Activated B cell treated with CpG ODN at 0.5 μM for 24 hours (primary cell): ENCODE measurements around the gene CNTNAP2. TPM values are rescaled to one million over a fixed set of nuclear protein-coding genes. Genes with fewer than 3 reads are reported as not detected.
"Not testable (repeated sequence)": the region's sequence is repeated elsewhere in the genome, so short reads cannot be mapped to it uniquely, and the experiment has no call there.

Experiments used
- ATAC-seq: fragments of 200-7000 bp; cut with Tn5 transposase; one replicate; pipeline ENCODE4 v1.10.0; 2021; ENCODE audit warnings: low read depth, mild to moderate bottlenecking, moderate library complexity
- CTCF ChIA-PET: fragments of 350-600 bp; sonication (Branson Sonifier 250); formaldehyde crosslinking; loops from one replicate; lab custom pipeline; 2021; ENCODE audit warnings: antibody characterized with exemption; lab: Charles Lee
- POLR2A ChIA-PET: fragments of 350-600 bp; sonication (Branson Sonifier 250); formaldehyde crosslinking; loops from one replicate; lab custom pipeline; 2021; ENCODE audit warnings: antibody characterized with exemption; lab: Charles Lee
- DNase-seq: peaks from one replicate; pipeline ENCODE4 v3.0.0; 2022
- H3K27ac Mint-ChIP-seq: one replicate; pipeline ENCODE4 v1.8.0; 2020; ENCODE audit warnings: mixed read lengths
- H3K27me3 Mint-ChIP-seq: one replicate; pipeline ENCODE4 v1.8.0; 2021; ENCODE audit warnings: mixed read lengths
- H3K36me3 Mint-ChIP-seq: one replicate; pipeline ENCODE4 v1.8.0; 2021; ENCODE audit warnings: low read depth, mixed read lengths
- H3K4me1 Mint-ChIP-seq: one replicate; pipeline ENCODE4 v1.8.0; 2021; ENCODE audit warnings: mixed read lengths
- H3K4me3 Mint-ChIP-seq: one replicate; pipeline ENCODE4 v1.8.0; 2020; ENCODE audit warnings: mild to moderate bottlenecking, mixed read lengths
- H3K9me3 Mint-ChIP-seq: one replicate; pipeline ENCODE4 v1.8.0; 2020; ENCODE audit warnings: mixed read lengths
- CTCF ChIP-seq: fragments of 200-600 bp; IDR thresholded peaks from one replicate; pipeline ENCODE4 v1.8.0; 2022; ENCODE audit warnings: antibody characterized with exemption, mild to moderate bottlenecking
- intact Hi-C: fragments of 100-400 bp; cut with micrococcal nuclease; formaldehyde crosslinking; loops from one replicate; pipeline ENCODE4 v1.15.1; 2024
- total RNA-seq: library from RNA; stranded (reverse); gene quantifications from 2 replicates; pipeline ENCODE4 v1.2.3, GENCODE V29; 2022

Gene CNTNAP2
- total RNA-seq, 1 donor from 2014 or later: 0.84 TPM

GRCh38 chr7:147777309-147777708, 1660.7 kb downstream of the CNTNAP2 start:
- no peak overlapping the region for H3K4me3 Mint-ChIP-seq
- CTCF ChIA-PET: no interaction called here
- ATAC-seq (no peak), DNase-seq (no peak)
- intact Hi-C loops: no loop called here
- POLR2A ChIA-PET: no interaction called here
- no peak overlapping the region for H3K27ac Mint-ChIP-seq
- H3K27me3 Mint-ChIP-seq: no peaks in the 10 kb centered on the region
- no peak for TF ChIP-seq CTCF
- H3K36me3 Mint-ChIP-seq: no peaks in the 10 kb centered on the region
- no peaks in the 10 kb centered on the region for H3K4me1 Mint-ChIP-seq
- H3K9me3 Mint-ChIP-seq: peaks cover 3% of the 10 kb centered on the region

- intact Hi-C loops: no loop called here
- Mint-ChIP-seq H3K27me3 (no peaks in the 10 kb centered on the region), H3K27ac (no peak overlapping the region), H3K9me3 (peaks cover under 1% of the 10 kb centered on the region), H3K4me3 (no peak overlapping the region), H3K4me1 (no peaks in the 10 kb centered on the region), H3K36me3 (no peaks in the 10 kb centered on the region)
- CTCF ChIA-PET: no interaction called here
- no peak for TF ChIP-seq CTCF
- POLR2A ChIA-PET: no interaction called here
- ATAC-seq: no peak
- no peak for DNase-seq
These were observed 1663.3 kb downstream of the CNTNAP2 start for GRCh38 chr7:147779949-147780348.

GRCh38 chr7:147796581-147796980, 1680.0 kb downstream of the CNTNAP2 start:
- H3K36me3 Mint-ChIP-seq: no peaks in the 10 kb centered on the region
- no peak for TF ChIP-seq CTCF
- no peaks in the 10 kb centered on the region for H3K27me3 Mint-ChIP-seq
- peaks cover 4% of the 10 kb centered on the region for H3K9me3 Mint-ChIP-seq
- ATAC-seq (no peak), DNase-seq (no peak)
- intact Hi-C loops: no loop called here
- H3K4me1 Mint-ChIP-seq: no peaks in the 10 kb centered on the region
- H3K4me3 Mint-ChIP-seq: no peak overlapping the region
- H3K27ac Mint-ChIP-seq: no peak overlapping the region
- ChIA-PET POLR2A (no interaction called here), CTCF (no interaction called here)

- ChIA-PET POLR2A (no interaction called here), CTCF (no interaction called here)
- DNase-seq: no peak
- Mint-ChIP-seq H3K27me3 (no peaks in the 10 kb centered on the region), H3K4me3 (no peak overlapping the region), H3K27ac (no peak overlapping the region), H3K36me3 (no peaks in the 10 kb centered on the region), H3K9me3 (peaks cover 4% of the 10 kb centered on the region), H3K4me1 (no peaks in the 10 kb centered on the region)
- TF ChIP-seq CTCF: no peak
- intact Hi-C loops: no loop called here
- ATAC-seq: no peak
These were observed 1681.4 kb downstream of the CNTNAP2 start for GRCh38 chr7:147798001-147798400.

GRCh38 chr7:147801762-147802161, 1685.2 kb downstream of the CNTNAP2 start:
- DNase-seq, CTCF ChIA-PET, H3K27ac Mint-ChIP-seq, H3K27me3 Mint-ChIP-seq, POLR2A ChIA-PET, ATAC-seq, H3K4me3 Mint-ChIP-seq, H3K36me3 Mint-ChIP-seq, intact Hi-C loops, H3K4me1 Mint-ChIP-seq, H3K9me3 Mint-ChIP-seq: not testable (repeated sequence)

- no peaks in the 10 kb centered on the region for H3K27me3 Mint-ChIP-seq
- intact Hi-C loops: no loop called here
- peaks cover 8% of the 10 kb centered on the region for H3K9me3 Mint-ChIP-seq
- POLR2A ChIA-PET: no interaction called here
- CTCF ChIA-PET: no interaction called here
- H3K4me3 Mint-ChIP-seq: no peak overlapping the region
- no peaks in the 10 kb centered on the region for H3K4me1 Mint-ChIP-seq
- DNase-seq (no peak), ATAC-seq (no peak)
- TF ChIP-seq CTCF: no peak
- H3K36me3 Mint-ChIP-seq: no peaks in the 10 kb centered on the region
- no peak overlapping the region for H3K27ac Mint-ChIP-seq
These were observed 1686.5 kb downstream of the CNTNAP2 start for GRCh38 chr7:147803151-147803550.
